Panc1 (cell line): ENCODE measurements around the gene LIN7C.

ENCODE experiments used
- CTCF ChIP-seq: fragments of 450-650 bp; IDR thresholded peaks from 2 replicates; pipeline ENCODE4 v1.5.1; 2017; ENCODE audit warnings: mild to moderate bottlenecking
- POLR2AphosphoS5 ChIP-seq: IDR thresholded peaks from 2 replicates; pipeline ENCODE4 v1.6.1; 2012; ENCODE audit warnings: mild to moderate bottlenecking, low read depth, low read length, moderate library complexity
- REST ChIP-seq, 2 experiments: IDR thresholded peaks; 2 replicates each; pipeline ENCODE4 v1.6.1; 2011 to 2012; ENCODE audit warnings: low read depth in 2 of 2, control low read depth in 1 of 2, low read length in 1 of 2, mild to moderate bottlenecking in 1 of 2, moderate library complexity in 1 of 2; ENCODE audit not compliant: insufficient read depth in 1 of 2
- SIN3A ChIP-seq: IDR thresholded peaks from 2 replicates; pipeline ENCODE4 v1.6.1; 2012; ENCODE audit warnings: low read depth, mild to moderate bottlenecking, low read length, moderate library complexity, borderline replicate concordance; ENCODE audit not compliant: insufficient read depth

- TF ChIP-seq POLR2AphosphoS5 = no peak
- no peak for TF ChIP-seq CTCF
- no peak for TF ChIP-seq SIN3A
- no peak for TF ChIP-seq REST (IDR thresholded peaks at IDR 0.05; ENCODE audit: insufficient read depth in 1 of 2, low read depth in 2 of 2, low read length in 1 of 2)
Measured at GRCh38 chr11:27464909-27465308, 41.7 kb downstream of the LIN7C start.
